Colonic mucosa (tissue), 4 donors: ENCODE measurements around the gene SLIRP. TPM values are rescaled to one million over a fixed set of nuclear protein-coding genes. Genes with fewer than 3 reads are reported as not detected.

ENCODE experiments used
- DNase-seq: peaks from one replicate; pipeline ENCODE4 v3.0.0-alpha.2; 2020
- H3K27ac ChIP-seq: fragments of 200-600 bp; one replicate; pipeline ENCODE4 v1.8.0; 2021
- H3K27me3 ChIP-seq: fragments of 200-600 bp; one replicate; pipeline ENCODE4 v1.8.0; 2021
- H3K36me3 ChIP-seq: fragments of 200-600 bp; one replicate; pipeline ENCODE4 v1.8.0; 2021
- H3K4me1 ChIP-seq: fragments of 200-600 bp; one replicate; pipeline ENCODE4 v1.8.0; 2021; ENCODE audit warnings: mild to moderate bottlenecking
- H3K4me3 ChIP-seq: fragments of 200-600 bp; one replicate; pipeline ENCODE4 v1.8.0; 2021
- H3K9ac ChIP-seq, 2 donors: one replicate each; pipeline ENCODE4 v1.7.0; 2013; ENCODE audit warnings: control low read depth in 2 of 2, low read depth in 2 of 2, low read length in 2 of 2
- H3K9me3 ChIP-seq: fragments of 200-600 bp; one replicate; pipeline ENCODE4 v1.8.0; 2021
- intact Hi-C: fragments of 100-400 bp; cut with DNase I; formaldehyde crosslinking; loops from one replicate; pipeline ENCODE4 v1.14.1; 2022
- total RNA-seq, 2 donors: library from RNA; stranded (reverse); fragmentation: NEBNext Ultra II Directional in 1 of 2; extraction: Animal tissue kit (Norgen Biotek cat#: 25700) in 1 of 2; gene quantifications; one replicate each; pipeline ENCODE4 v1.2.1, GENCODE V29; 2021
- TF ChIP-seq, protein P1 (sequence below): fragments of 200-600 bp; IDR thresholded peaks from one replicate; pipeline ENCODE4 v1.8.0; 2022; ENCODE audit warnings: antibody characterized with exemption, mild to moderate bottlenecking
- donor health status: healthy.
- donor health status: DM: no; HTN: no; CAD: no.
- donor health status: DM: no; HTN: no; CAD: no.

The SLIRP gene
- total RNA-seq, 2 donors from 2014 or later: 107 to 194 TPM

GRCh38 chr14:77717608-77718305, 9.9 kb downstream of the SLIRP start:
- Histone ChIP-seq H3K9ac (no peak overlapping the region), H3K36me3 (no peaks in the 10 kb centered on the region), H3K9me3 (no peaks in the 10 kb centered on the region), H3K4me1 (no peaks in the 10 kb centered on the region), H3K4me3 (no peak overlapping the region), H3K27me3 (no peaks in the 10 kb centered on the region), H3K27ac (no peak overlapping the region)
- intact Hi-C loops: no loop called here
- DNase-seq: no peak
- TF ChIP-seq, protein P1, sequence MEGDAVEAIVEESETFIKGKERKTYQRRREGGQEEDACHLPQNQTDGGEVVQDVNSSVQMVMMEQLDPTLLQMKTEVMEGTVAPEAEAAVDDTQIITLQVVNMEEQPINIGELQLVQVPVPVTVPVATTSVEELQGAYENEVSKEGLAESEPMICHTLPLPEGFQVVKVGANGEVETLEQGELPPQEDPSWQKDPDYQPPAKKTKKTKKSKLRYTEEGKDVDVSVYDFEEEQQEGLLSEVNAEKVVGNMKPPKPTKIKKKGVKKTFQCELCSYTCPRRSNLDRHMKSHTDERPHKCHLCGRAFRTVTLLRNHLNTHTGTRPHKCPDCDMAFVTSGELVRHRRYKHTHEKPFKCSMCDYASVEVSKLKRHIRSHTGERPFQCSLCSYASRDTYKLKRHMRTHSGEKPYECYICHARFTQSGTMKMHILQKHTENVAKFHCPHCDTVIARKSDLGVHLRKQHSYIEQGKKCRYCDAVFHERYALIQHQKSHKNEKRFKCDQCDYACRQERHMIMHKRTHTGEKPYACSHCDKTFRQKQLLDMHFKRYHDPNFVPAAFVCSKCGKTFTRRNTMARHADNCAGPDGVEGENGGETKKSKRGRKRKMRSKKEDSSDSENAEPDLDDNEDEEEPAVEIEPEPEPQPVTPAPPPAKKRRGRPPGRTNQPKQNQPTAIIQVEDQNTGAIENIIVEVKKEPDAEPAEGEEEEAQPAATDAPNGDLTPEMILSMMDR: no peak

- TF ChIP-seq, protein P1: no peak
- H3K36me3 ChIP-seq: peaks cover 16% of the 10 kb centered on the region
- intact Hi-C loops: no loop called here
Observed at GRCh38 chr14:77721437-77721836, 13.5 kb downstream of the SLIRP start.

GRCh38 chr14:77722301-77722700, 14.4 kb downstream of the SLIRP start:
- intact Hi-C loops: no loop called here
- H3K9me3 ChIP-seq: no peaks in the 10 kb centered on the region
- no peaks in the 10 kb centered on the region for H3K4me1 ChIP-seq
- DNase-seq: no peak
- TF ChIP-seq, protein P1: no peak
- H3K27ac ChIP-seq: no peak overlapping the region
- no peak overlapping the region for H3K9ac ChIP-seq
- H3K36me3 ChIP-seq: peaks cover 17% of the 10 kb centered on the region
- no peaks in the 10 kb centered on the region for H3K27me3 ChIP-seq
- H3K4me3 ChIP-seq: no peak overlapping the region

More at GRCh38 chr14:77721437-77721836, 13.5 kb downstream of the SLIRP start:
- H3K27me3 ChIP-seq: no peaks in the 10 kb centered on the region
- no peak for DNase-seq
- no peak overlapping the region for H3K27ac ChIP-seq
- H3K4me1 ChIP-seq: no peaks in the 10 kb centered on the region
- H3K4me3 ChIP-seq: no peak overlapping the region
- H3K9ac ChIP-seq: no peak overlapping the region
- H3K9me3 ChIP-seq: no peaks in the 10 kb centered on the region

GRCh38 chr14:77730976-77731497, 23.1 kb downstream of the SLIRP start:
- H3K36me3 ChIP-seq: peaks cover 49% of the 10 kb centered on the region
- intact Hi-C loops: no loop called here

DNA sequence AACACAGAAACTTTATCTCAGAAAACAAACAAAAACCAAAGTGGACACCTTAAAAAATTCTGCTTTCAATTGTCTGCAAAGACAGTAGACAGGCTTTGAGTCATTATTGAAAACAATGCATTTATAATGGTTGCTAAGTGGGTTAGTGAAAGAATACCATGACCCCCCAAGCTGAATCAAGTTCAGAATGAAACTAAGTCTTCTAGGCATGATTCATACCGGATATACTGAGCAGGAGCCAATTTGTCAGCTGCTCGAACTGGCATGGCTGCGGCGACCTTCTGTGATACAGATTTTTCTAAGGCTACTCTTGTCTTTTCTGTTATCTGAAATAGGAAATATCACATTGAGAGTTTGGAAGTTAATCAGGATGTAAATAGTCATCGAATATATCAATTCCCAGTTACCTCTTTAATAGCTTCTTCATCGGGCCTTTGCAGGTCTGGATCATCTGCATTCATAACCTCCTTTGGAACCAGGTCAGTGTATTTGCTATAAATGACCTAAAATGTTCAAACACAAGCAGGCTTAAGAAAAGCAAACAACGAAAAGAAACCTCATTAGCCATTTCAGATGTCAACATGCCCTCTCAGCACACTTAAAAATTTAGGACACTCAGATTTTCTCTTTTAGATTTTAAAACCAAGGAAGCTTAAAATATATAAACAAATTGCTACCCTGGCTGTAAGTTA, 30.8 kb downstream of the SLIRP start:
- Histone ChIP-seq H3K4me3 (no peak overlapping the region), H3K36me3 (peaks cover 15% of the 10 kb centered on the region), H3K9ac (no peak overlapping the region), H3K4me1 (no peaks in the 10 kb centered on the region), H3K27ac (no peak overlapping the region), H3K27me3 (no peaks in the 10 kb centered on the region), H3K9me3 (no peaks in the 10 kb centered on the region)
- DNase-seq: no peak
- intact Hi-C loops: no loop called here
- TF ChIP-seq, protein P1: no peak

More at GRCh38 chr14:77730976-77731497, 23.1 kb downstream of the SLIRP start:
- H3K9me3 ChIP-seq: no peaks in the 10 kb centered on the region
- H3K27me3 ChIP-seq: no peaks in the 10 kb centered on the region
- H3K27ac ChIP-seq: no peak overlapping the region
- TF ChIP-seq, protein P1: no peak
- no peak for DNase-seq
- no peak overlapping the region for H3K4me3 ChIP-seq
- no peaks in the 10 kb centered on the region for H3K4me1 ChIP-seq
- no peak overlapping the region for H3K9ac ChIP-seq
